ENCODE data around the gene KCNH6. TPM values are rescaled to one million over a fixed set of nuclear protein-coding genes. Genes with fewer than 3 reads are reported as not detected.

KCNH6 gene
- total RNA-seq, 4 donors from 2014 or later: not detected

GRCh38 chr17:63479495-63480184 lies 43.5 kb upstream of the KCNH6 start:
- DNase-seq (ENCODE audit: low spot score in 2 of 2): no peak
- Histone ChIP-seq H3K36me3 (no peaks in the 10 kb centered on the region), H3K4me3 (no peak overlapping the region), H3K4me1 (peaks cover 0 to 31% (median 13%) of the 10 kb centered on the region in 4 donors), H3K9me3 (no peaks in the 10 kb centered on the region), H3K27ac (no peak overlapping the region), H3K27me3 (peaks cover 0 to 38% of the 10 kb centered on the region in 2 donors)
- 92 to 100% methylated on average over 1 to 14 of the region's 17 CpGs for WGBS, 2 donors
- TF ChIP-seq EP300 (IDR thresholded peaks at IDR 0.05) (no peak), POLR2A (IDR thresholded peaks at IDR 0.05) (no peak)
- TF ChIP-seq, protein P1, sequence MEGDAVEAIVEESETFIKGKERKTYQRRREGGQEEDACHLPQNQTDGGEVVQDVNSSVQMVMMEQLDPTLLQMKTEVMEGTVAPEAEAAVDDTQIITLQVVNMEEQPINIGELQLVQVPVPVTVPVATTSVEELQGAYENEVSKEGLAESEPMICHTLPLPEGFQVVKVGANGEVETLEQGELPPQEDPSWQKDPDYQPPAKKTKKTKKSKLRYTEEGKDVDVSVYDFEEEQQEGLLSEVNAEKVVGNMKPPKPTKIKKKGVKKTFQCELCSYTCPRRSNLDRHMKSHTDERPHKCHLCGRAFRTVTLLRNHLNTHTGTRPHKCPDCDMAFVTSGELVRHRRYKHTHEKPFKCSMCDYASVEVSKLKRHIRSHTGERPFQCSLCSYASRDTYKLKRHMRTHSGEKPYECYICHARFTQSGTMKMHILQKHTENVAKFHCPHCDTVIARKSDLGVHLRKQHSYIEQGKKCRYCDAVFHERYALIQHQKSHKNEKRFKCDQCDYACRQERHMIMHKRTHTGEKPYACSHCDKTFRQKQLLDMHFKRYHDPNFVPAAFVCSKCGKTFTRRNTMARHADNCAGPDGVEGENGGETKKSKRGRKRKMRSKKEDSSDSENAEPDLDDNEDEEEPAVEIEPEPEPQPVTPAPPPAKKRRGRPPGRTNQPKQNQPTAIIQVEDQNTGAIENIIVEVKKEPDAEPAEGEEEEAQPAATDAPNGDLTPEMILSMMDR (IDR thresholded peaks at IDR 0.05): no peak

DNA sequence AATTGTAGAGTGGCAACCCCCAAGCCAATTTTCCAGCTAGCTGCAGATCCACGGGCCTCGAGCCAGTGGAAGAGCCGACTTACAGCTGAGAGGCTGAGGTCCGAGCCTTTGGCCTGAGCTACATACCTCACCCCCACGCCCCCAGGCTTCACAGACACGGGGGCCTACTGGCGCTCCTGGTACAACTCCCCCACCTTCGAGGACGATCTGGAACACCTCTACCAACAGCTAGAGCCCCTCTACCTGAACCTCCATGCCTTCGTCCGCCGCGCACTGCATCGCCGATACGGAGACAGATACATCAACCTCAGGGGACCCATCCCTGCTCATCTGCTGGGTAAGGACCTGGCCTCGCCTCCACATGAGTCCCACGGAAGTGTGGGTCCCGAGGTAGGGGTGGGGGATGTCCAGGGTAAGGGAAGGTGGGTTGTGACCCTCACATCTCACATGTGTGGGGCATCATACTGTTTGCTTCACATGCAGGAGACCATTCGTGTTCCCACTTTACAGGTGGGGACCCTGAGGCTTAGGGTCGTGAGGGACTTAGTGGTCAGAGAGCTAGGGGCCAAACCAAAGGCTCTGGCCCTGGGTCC lies 42.9 kb upstream of the KCNH6 start:
- WGBS, 2 donors: 91 to 92% methylated on average over 20 to 21 of the region's 21 CpGs
- H3K4me1 ChIP-seq: peaks cover 0 to 31% (median 13%) of the 10 kb centered on the region in 4 donors
- no peak for DNase-seq (ENCODE audit: low spot score in 2 of 2)
- H3K4me3 ChIP-seq: no peak overlapping the region
- H3K9me3 ChIP-seq: no peaks in the 10 kb centered on the region
- no peak for TF ChIP-seq EP300 (IDR thresholded peaks at IDR 0.05)
- TF ChIP-seq, protein P1 (IDR thresholded peaks at IDR 0.05): no peak
- TF ChIP-seq POLR2A (IDR thresholded peaks at IDR 0.05): no peak
- H3K27me3 ChIP-seq: peaks cover 0 to 33% of the 10 kb centered on the region in 2 donors
- no peak overlapping the region for H3K27ac ChIP-seq
- H3K36me3 ChIP-seq: no peaks in the 10 kb centered on the region

DNA sequence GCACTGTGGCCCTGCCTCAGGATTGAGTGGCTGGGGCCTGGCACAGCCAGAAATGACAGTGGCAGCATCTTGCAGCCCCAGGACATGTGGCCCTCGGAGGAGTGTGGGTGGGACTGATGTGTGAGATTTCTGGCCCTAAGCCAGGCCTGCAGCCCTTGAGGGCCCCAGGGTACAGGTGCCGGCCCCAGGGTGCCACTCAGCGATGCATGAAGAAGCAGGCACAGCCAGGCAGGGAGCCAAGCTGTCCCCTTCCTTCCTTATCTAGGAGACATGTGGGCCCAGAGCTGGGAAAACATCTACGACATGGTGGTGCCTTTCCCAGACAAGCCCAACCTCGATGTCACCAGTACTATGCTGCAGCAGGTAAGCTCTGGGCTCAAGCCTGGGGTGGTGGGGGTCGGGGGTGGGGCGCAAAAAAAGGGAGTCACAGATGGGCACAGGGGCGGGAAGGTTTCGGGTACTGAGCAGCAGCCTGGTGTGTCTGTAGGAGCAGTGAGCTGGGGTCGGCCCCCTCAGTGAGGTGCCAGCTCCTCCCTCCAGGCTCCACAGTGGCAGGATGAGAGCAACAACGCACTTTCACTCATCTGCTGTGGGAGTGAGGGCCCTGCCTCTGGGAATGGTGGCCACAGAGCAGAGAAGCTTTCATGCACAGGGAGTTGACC lies 42.2 kb upstream of the KCNH6 start:
- DNase-seq (ENCODE audit: low spot score in 2 of 2): no peak
- Histone ChIP-seq H3K4me3 (no peak overlapping the region), H3K27ac (no peak overlapping the region), H3K36me3 (no peaks in the 10 kb centered on the region), H3K27me3 (peaks cover 0 to 30% of the 10 kb centered on the region in 2 donors), H3K9me3 (no peaks in the 10 kb centered on the region), H3K4me1 (peaks cover 0 to 31% (median 13%) of the 10 kb centered on the region in 4 donors)
- WGBS, 2 donors: 69 to 76% methylated on average over 9 to 11 of the region's 11 CpGs
- TF ChIP-seq, protein P1 (IDR thresholded peaks at IDR 0.05): no peak
- TF ChIP-seq POLR2A (IDR thresholded peaks at IDR 0.05) (no peak), EP300 (IDR thresholded peaks at IDR 0.05) (no peak)

GRCh38 chr17:63481488-63481870 lies 41.7 kb upstream of the KCNH6 start:
- peaks cover 0 to 25% of the 10 kb centered on the region in 2 donors for H3K27me3 ChIP-seq
- no peaks in the 10 kb centered on the region for H3K36me3 ChIP-seq
- DNase-seq (ENCODE audit: low spot score in 2 of 2): no peak
- TF ChIP-seq, protein P1 (IDR thresholded peaks at IDR 0.05): no peak
- TF ChIP-seq EP300 (IDR thresholded peaks at IDR 0.05): no peak
- no peak for TF ChIP-seq POLR2A (IDR thresholded peaks at IDR 0.05)
- peaks cover 0 to 26% (median 10%) of the 10 kb centered on the region in 4 donors for H3K4me1 ChIP-seq
- 83 to 92% methylated on average over 15 of the region's 16 CpGs for WGBS, 2 donors
- no peak overlapping the region for H3K27ac ChIP-seq
- no peak overlapping the region for H3K4me3 ChIP-seq
- no peaks in the 10 kb centered on the region for H3K9me3 ChIP-seq

DNA sequence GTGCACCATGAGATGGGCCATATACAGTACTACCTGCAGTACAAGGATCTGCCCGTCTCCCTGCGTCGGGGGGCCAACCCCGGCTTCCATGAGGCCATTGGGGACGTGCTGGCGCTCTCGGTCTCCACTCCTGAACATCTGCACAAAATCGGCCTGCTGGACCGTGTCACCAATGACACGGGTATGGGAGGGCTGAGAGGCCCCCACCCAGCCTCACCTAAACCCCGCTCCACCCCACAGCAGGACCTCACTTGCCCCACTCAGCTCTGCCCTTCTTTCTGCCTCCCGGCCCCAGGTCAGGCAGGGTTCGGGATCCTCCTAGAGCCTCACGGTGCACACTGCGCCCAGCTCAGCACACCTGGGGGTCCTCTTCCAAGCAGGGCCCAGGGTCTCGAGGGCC lies 40.6 kb upstream of the KCNH6 start:
- H3K4me3 ChIP-seq: no peak overlapping the region
- no peak overlapping the region for H3K27ac ChIP-seq
- peaks cover 0 to 17% of the 10 kb centered on the region in 2 donors for H3K27me3 ChIP-seq
- peaks cover 0 to 17% (median 7%) of the 10 kb centered on the region in 4 donors for H3K4me1 ChIP-seq
- no peak for TF ChIP-seq POLR2A (IDR thresholded peaks at IDR 0.05)
- TF ChIP-seq EP300 (IDR thresholded peaks at IDR 0.05): no peak
- TF ChIP-seq, protein P1 (IDR thresholded peaks at IDR 0.05): no peak
- H3K36me3 ChIP-seq: no peaks in the 10 kb centered on the region
- H3K9me3 ChIP-seq: no peaks in the 10 kb centered on the region
- WGBS, 2 donors: 82 to 84% methylated on average over 12 to 16 of the region's 16 CpGs
- no peak for DNase-seq (ENCODE audit: low spot score in 2 of 2)
